Activated CD4-positive, alpha-beta T cell treated with anti-CD3 and anti-CD28 coated beads, Interleukin-2, amount 50 U/mL, for 4 hours (primary cell): ENCODE results near the gene GPHN.
"Not testable (repeated sequence)": the region's sequence is repeated elsewhere in the genome, so short reads cannot be mapped to it uniquely, and the experiment has no call there.

Experiments used
- DNase-seq, 2 experiments: peaks; one replicate each; pipeline ENCODE4 v3.0.0-alpha.2; 2020

GPHN gene

DNA sequence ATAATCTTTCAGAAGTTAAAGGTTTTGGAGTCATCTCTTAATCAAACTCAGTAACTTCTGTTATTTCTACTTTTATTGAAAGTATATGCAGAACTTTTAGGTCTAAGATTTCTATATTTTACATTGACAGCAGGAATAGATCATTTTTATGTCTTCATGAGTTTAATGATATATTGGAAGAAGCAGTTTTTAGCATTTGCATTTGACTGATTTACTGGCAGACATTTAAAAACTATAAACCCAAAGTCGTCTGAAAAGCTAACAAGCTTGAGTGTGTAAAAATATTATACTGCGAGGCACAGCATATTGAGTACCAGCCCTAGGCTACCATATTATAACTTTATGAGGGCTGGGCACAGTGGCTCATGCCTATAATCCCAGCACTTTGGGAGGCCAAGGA, 467.3 kb downstream of the GPHN start:
- DNase-seq = no peak

GRCh38 chr14:66979101-66979974, 471.4 kb downstream of the GPHN start:
- no peak for DNase-seq

- DNase-seq = no peak
Measured at GRCh38 chr14:66982247-66982646, 474.3 kb downstream of the GPHN start.

DNA sequence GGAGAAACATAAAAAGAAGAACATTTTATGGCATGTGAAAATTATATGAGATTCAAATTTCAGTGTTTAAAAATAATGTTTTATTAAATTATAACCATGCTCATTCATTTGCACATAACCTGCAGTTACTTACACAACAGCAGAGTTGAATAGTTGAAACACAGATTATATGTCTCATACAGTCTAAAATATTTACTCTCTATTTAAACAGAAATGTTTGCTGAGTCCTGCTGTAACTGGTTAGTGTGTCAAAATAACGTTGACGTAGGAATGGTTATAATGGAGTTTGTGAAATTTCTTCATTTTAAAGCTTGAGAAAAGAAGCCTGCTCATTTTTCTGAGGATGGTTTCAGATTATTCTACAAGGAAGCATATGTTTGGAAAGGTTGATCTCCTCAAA, 484.8 kb downstream of the GPHN start:
- DNase-seq = no peak

GRCh38 chr14:66993512-66993911, 485.6 kb downstream of the GPHN start:
- no peak for DNase-seq

DNA sequence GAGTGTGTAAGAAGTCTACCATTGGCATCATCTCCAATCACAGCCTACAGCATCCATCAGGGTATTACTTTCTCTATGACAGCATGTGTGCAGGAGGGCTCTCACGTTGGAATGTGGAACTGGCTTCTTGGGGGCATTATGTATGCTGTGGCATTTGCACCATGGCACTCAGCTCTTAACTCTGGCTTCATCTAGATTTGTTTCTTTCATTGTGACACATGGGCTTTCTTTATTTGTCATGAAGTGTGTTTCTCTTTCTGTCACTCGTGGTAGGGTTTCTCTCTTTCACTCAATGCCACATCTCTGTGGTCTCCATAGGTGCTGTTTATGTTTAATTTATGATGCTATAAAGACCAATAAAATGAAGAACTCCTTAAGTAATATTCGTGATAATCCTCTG, 490.1 kb downstream of the GPHN start:
- DNase-seq = no peak

GRCh38 chr14:66999978-67000377, 492.0 kb downstream of the GPHN start:
- no peak for DNase-seq

DNA sequence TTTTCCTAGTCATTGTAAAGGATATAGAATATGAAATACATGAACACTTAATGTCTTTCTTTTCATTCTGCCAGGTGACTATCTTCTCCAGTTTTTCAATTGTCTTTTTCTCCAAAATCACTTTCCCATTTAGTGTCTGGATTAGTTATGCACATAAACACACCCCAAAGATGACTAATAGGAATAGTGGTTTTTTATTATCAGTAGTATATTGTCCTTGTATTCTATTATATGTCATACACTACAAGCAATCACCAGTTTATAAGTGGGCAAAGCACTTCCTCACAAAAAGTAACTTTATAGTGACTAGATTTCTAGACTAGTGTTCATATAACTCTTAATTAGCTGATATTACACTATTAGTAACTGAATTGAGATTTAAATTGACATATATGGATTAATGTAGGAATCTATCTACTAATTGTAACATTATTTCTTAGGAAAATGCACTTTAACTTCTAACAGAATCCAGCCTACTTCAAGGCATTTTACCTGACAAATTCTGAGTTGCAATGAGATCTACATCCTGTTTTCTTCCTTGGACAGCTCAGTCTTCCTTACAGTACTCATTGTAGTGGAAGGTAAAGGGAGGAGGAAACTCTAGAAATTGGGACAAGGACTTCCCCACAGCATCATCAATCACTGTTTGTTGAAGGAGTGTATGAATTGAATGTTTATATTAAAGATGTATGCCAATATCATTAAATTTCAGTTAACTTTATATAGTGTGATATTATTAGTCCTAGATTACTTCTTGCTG, 495.2 kb downstream of the GPHN start:
- DNase-seq = no peak

- no peak for DNase-seq
Measured at GRCh38 chr14:67004521-67004920, 496.6 kb downstream of the GPHN start.

GRCh38 chr14:67010602-67011001, 502.7 kb downstream of the GPHN start:
- no peak for DNase-seq

DNA sequence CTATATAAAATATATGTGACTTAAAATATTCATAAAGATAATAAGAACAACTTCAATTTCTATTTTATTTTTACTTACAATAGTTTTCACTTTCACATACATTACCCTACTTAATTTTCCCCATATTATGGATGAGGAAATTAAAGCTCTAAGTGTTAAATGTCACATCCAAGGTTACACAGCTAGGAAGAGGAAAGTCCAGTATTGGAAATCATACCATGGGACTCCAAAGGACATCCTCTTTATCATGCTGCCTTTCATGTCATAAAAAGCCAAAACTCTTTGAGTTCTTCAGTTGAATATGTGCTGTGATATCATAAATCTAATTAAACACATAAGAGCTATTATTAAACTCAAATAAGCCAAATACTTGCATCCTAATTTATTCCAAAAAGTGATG, 508.9 kb downstream of the GPHN start:
- no peak for DNase-seq

DNA sequence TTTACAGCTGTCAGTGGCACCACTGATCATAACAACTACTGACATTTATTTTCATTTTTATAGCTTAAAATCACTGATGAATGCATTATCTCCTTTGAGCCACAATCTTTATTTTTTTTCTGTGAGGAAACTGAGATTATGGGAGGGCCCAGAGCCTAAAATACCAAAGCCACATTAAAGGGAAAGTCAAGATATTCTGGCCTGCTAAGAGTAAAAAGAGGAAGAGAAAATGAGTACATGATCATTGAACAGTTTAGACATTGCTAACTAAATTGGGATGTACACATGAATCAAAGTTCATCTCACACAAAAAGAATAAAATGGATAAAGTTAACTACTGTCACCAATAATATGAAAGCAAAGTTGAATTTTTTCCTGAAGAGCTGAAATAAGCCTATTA, 510.8 kb downstream of the GPHN start:
- no peak for DNase-seq

GRCh38 chr14:67019796-67020195, 511.8 kb downstream of the GPHN start:
- DNase-seq = no peak

GRCh38 chr14:67031920-67032774, 524.2 kb downstream of the GPHN start:
- DNase-seq = no peak

DNA sequence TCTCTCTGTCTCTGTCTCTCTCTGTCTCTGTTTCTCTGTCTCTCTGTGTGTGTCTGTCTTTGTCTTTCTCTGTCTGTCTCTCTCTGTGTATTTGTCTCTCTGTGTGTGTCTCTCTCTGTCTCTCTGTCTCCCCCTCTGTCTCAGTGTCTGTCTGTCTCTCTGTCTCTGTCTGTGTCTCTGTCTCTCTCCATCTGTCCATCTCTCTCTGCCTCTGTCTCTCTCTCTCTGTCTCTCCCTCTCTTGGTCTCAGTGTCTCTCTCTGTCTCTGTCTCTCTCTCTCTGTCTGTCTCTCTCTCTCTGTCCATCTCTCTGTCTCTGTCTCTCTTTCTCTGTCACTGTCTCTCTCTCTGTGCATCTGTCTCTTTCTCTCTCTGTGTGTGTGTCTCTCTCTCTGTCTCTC, 537.5 kb downstream of the GPHN start:
- no peak for DNase-seq

GRCh38 chr14:67050896-67051295, 542.9 kb downstream of the GPHN start:
- no peak for DNase-seq

DNA sequence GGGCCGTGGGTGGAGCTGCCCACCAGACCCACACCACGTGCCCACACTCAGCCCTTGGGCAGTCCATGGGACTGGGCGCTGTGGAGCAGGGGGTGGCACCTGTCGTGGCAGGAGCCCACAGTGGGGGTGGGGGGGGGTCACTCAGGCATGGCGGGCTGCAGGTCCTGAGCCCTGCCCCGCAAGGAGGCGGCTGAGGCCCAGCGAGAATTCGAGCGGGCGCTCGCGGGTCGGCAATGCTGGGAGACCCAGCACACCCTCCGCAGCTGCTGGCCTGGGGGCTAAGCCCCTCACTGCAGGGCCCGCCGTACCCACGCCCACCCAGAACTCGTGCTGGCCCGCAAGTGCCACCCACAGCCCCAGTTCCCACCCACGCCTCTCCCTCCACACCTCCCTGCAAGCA, 548.7 kb downstream of the GPHN start:
- DNase-seq = no peak

DNA sequence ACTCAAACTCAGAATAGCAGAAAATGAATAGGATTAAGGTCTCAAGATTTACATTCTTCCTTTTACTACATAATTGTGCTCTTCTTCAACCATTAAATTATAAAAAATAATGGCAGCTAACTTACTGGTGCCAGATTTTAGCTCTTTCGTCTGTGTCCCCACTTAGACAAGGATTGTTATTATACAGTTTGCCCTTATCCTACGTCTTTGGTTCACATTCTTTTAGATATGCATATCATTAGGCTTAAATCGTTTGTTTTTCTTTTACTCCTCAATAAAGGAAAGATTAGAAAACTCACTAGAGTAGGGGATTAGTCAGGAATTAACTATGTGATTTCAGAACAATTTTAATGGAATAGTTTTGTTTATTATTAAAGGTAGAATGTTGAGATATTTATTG, 551.6 kb downstream of the GPHN start:
- DNase-seq = no peak

DNA sequence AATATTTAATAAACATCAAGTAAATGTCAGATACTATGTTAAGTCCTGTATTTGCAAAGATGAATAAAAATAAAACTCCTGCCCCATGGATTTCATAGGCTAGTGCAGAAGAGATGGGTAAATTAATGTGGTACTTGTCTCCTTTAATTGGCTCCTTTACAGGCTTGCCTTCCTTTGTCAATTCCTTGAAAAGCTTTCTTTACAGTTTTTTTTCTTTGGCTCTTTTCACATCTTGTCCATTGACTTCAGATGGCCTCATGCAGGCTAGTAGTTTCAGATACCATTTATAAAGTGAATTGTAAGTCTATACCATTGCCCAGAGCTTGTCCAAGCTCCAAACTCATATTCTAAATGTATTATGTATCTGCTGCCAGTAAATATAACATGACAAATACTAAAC, 552.6 kb downstream of the GPHN start:
- DNase-seq = no peak

- DNase-seq = not testable (repeated sequence)
Measured at GRCh38 chr14:67067070-67067814, 559.3 kb downstream of the GPHN start.

- no peak for DNase-seq
Measured at GRCh38 chr14:67068251-67068650, 560.3 kb downstream of the GPHN start.

GRCh38 chr14:67071506-67071905, 563.6 kb downstream of the GPHN start:
- no peak for DNase-seq

DNA sequence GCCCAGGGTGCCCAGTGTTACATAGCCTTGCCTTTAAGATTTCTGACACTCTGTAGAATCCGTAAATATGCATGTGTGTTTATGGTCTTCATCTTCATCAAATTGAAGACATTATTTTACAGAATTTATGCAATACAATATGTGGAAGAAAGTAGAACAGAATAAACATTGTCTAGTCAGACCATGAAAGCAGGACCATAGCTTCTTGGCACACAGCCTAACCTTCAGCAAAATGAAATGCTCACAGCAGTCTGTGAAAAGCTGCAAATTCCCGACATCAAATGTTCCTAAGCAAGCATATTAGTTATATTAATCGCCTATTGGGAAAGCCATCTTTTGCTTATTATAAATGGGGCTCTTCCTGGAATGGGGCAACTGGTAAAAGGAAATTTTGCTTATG, 570.0 kb downstream of the GPHN start:
- DNase-seq = no peak
